ENCODE measurements around the gene NSMCE1.

NSMCE1 gene

GRCh38 chr16:27210174-27210573 is 58.4 kb downstream of the NSMCE1 start:
- Histone ChIP-seq H3K27ac (ENCODE audit: low read depth, low read length, poor library complexity, severe bottlenecking) (no peak overlapping the region), H3K4me3 (ENCODE audit: low read depth, low read length, poor library complexity, severe bottlenecking) (no peak overlapping the region), H3K4me2 (ENCODE audit: low read length) (no peak overlapping the region), H3K9me2 (ENCODE audit: low read depth, low read length) (no peaks in the 10 kb centered on the region), H4K20me1 (ENCODE audit: insufficient read depth, low read length) (no peaks in the 10 kb centered on the region), H3K4me1 (ENCODE audit: insufficient read depth, low read length, severe bottlenecking) (peaks cover 24% of the 10 kb centered on the region), H3K27me3 (ENCODE audit: insufficient read depth, low read length) (no peaks in the 10 kb centered on the region), H3K36me3 (ENCODE audit: insufficient read depth, low read length) (peaks cover 5% of the 10 kb centered on the region), H2AFZ (ENCODE audit: low read length) (no peak overlapping the region), H3F3A (ENCODE audit: insufficient read depth, low read length) (0 out of 2 replicates have a peak, but pooled peaks cover 2% of the 10 kb centered on the region), H3K9ac (ENCODE audit: low read length) (no peak overlapping the region), H3K79me2 (ENCODE audit: insufficient read depth, low read length) (no peaks in the 10 kb centered on the region), H3K9me3 (ENCODE audit: low read length) (no peaks in the 10 kb centered on the region)
- TF ChIP-seq, protein P1, sequence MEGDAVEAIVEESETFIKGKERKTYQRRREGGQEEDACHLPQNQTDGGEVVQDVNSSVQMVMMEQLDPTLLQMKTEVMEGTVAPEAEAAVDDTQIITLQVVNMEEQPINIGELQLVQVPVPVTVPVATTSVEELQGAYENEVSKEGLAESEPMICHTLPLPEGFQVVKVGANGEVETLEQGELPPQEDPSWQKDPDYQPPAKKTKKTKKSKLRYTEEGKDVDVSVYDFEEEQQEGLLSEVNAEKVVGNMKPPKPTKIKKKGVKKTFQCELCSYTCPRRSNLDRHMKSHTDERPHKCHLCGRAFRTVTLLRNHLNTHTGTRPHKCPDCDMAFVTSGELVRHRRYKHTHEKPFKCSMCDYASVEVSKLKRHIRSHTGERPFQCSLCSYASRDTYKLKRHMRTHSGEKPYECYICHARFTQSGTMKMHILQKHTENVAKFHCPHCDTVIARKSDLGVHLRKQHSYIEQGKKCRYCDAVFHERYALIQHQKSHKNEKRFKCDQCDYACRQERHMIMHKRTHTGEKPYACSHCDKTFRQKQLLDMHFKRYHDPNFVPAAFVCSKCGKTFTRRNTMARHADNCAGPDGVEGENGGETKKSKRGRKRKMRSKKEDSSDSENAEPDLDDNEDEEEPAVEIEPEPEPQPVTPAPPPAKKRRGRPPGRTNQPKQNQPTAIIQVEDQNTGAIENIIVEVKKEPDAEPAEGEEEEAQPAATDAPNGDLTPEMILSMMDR (IDR thresholded peaks at IDR 0.05; ENCODE audit: low read length) = no peak
- no peak for TF ChIP-seq EZH2 (IDR thresholded peaks at IDR 0.05; ENCODE audit: borderline replicate concordance, low read length)

DNA sequence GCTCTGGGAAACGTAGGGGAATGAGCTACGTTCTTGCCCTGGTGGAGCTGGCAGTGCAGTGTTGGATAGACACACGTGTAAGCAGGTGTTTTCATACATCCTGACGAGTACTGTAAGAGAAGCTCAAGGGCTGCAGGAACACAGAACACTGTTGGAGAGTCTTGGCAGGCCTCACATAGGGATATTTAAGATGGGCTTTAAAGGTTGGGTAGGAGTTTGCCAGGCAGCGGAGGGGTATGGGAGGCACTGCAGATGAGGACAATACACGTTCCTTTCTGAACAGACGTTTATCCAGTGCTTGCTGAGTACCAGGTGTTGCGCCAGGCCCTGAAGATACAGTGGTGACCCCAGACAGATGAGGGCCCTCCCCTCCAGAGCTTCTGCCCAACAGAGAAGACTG is 59.0 kb downstream of the NSMCE1 start:
- H2AFZ ChIP-seq (ENCODE audit: low read length) = no peak overlapping the region
- no peak overlapping the region for H3K4me2 ChIP-seq (ENCODE audit: low read length)
- no peak overlapping the region for H3K4me3 ChIP-seq (ENCODE audit: low read depth, low read length, poor library complexity, severe bottlenecking)
- peaks cover 30% of the 10 kb centered on the region for H3K4me1 ChIP-seq (ENCODE audit: insufficient read depth, low read length, severe bottlenecking)
- H3K27me3 ChIP-seq (ENCODE audit: insufficient read depth, low read length) = no peaks in the 10 kb centered on the region
- H3K27ac ChIP-seq (ENCODE audit: low read depth, low read length, poor library complexity, severe bottlenecking) = no peak overlapping the region
- H3K9ac ChIP-seq (ENCODE audit: low read length) = no peak overlapping the region
- no peak for TF ChIP-seq EZH2 (IDR thresholded peaks at IDR 0.05; ENCODE audit: borderline replicate concordance, low read length)
- TF ChIP-seq, protein P1 (IDR thresholded peaks at IDR 0.05; ENCODE audit: low read length) = no peak
- H3K9me2 ChIP-seq (ENCODE audit: low read depth, low read length) = no peaks in the 10 kb centered on the region
- no peaks in the 10 kb centered on the region for H4K20me1 ChIP-seq (ENCODE audit: insufficient read depth, low read length)
- H3F3A ChIP-seq (ENCODE audit: insufficient read depth, low read length) = 0 out of 2 replicates have a peak, but pooled peaks cover 5% of the 10 kb centered on the region
- peaks cover 1% of the 10 kb centered on the region for H3K36me3 ChIP-seq (ENCODE audit: insufficient read depth, low read length)
- no peaks in the 10 kb centered on the region for H3K79me2 ChIP-seq (ENCODE audit: insufficient read depth, low read length)
- H3K9me3 ChIP-seq (ENCODE audit: low read length) = no peaks in the 10 kb centered on the region

DNA sequence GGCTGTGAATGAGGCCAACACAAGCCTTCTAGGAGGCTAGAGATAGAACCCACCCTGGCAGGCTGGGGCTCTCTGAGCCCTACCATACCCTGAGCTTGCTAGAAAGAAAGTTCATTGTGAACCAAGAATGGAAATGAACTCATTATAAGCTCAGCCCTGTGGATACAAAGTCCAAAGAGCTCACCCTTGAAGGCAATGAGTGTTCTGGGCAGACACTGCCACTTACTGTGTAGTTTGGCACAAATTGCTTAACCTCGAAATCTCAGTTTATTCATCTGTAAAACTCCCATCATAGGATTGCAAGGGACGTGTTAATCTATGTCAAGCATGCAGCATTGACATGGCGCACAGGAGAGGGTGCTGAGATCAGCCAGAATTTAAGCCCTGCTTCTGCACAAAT is 59.8 kb downstream of the NSMCE1 start:
- H3K9me2 ChIP-seq (ENCODE audit: low read depth, low read length) = no peaks in the 10 kb centered on the region
- no peaks in the 10 kb centered on the region; the same call in 1 of the 2 replicates for H3K36me3 ChIP-seq (ENCODE audit: insufficient read depth, low read length)
- no peaks in the 10 kb centered on the region for H4K20me1 ChIP-seq (ENCODE audit: insufficient read depth, low read length)
- no peaks in the 10 kb centered on the region for H3K9me3 ChIP-seq (ENCODE audit: low read length)
- H2AFZ ChIP-seq (ENCODE audit: low read length) = no peak overlapping the region
- no peaks in the 10 kb centered on the region for H3K27me3 ChIP-seq (ENCODE audit: insufficient read depth, low read length)
- no peaks in the 10 kb centered on the region for H3K79me2 ChIP-seq (ENCODE audit: insufficient read depth, low read length)
- H3K9ac ChIP-seq (ENCODE audit: low read length) = no peak overlapping the region
- H3F3A ChIP-seq (ENCODE audit: insufficient read depth, low read length) = 0 out of 2 replicates have a peak, but pooled peaks cover 5% of the 10 kb centered on the region
- H3K27ac ChIP-seq (ENCODE audit: low read depth, low read length, poor library complexity, severe bottlenecking) = no peak overlapping the region
- no peak for TF ChIP-seq EZH2 (IDR thresholded peaks at IDR 0.05; ENCODE audit: borderline replicate concordance, low read length)
- TF ChIP-seq, protein P1 (IDR thresholded peaks at IDR 0.05; ENCODE audit: low read length) = no peak
- H3K4me2 ChIP-seq (ENCODE audit: low read length) = no peak overlapping the region
- no peak overlapping the region for H3K4me3 ChIP-seq (ENCODE audit: low read depth, low read length, poor library complexity, severe bottlenecking)
- peaks cover 37% of the 10 kb centered on the region for H3K4me1 ChIP-seq (ENCODE audit: insufficient read depth, low read length, severe bottlenecking)

Data from OCI-LY1 (cell line).